ENCODE measurements around the gene SAMD13. TPM values are rescaled to one million over a fixed set of nuclear protein-coding genes. Genes with fewer than 3 reads are reported as not detected.
A peak's percentile ranks its signal among the peaks of the same experiment; 100 is the strongest.

Gene SAMD13
- polyA plus RNA-seq (2012; rRNA removed) = 1.3 and 1.9 TPM in 2 replicates
- polyA plus RNA-seq (2012; cell fraction: cytosol; rRNA removed) = 2.2 and 3.0 TPM in 2 replicates
- 0.23 and 0.46 TPM in 2 replicates for polyA plus RNA-seq (2012; cell fraction: nucleus; rRNA removed)

GRCh38 chr1:84301004-84301784 is at the start of gene SAMD13:
Gene SAMD13 (plus strand): TSS chr1:84301708. CDS start chr1:84303235, 1,527 bp downstream.
- peak within 1 kb of the TSS; percentile 47 to 51 for H3K4me3 ChIP-seq (ENCODE audit: low read depth in 2 of 2, low read length in 1 of 2)
- peak within 1 kb of the TSS; percentile 96 for H2AFZ ChIP-seq (ENCODE audit: low read depth)
- POLR2A ChIA-PET = interaction anchor here (1.3 kb wide), 1 partner anchor 224 kb away, joined by 5 read pairs; no protein-coding TSS in a partner anchor
- H3F3A ChIP-seq (replicated peaks; ENCODE audit: insufficient read depth) = peaks cover 11% of the 10 kb centered on the region
- H3K27me3 ChIP-seq (ENCODE audit: insufficient read depth) = no peaks in the 10 kb centered on the region
- H4K20me1 ChIP-seq (ENCODE audit: insufficient read depth) = no peaks in the 10 kb centered on the region
- H3K9me3 ChIP-seq = no peaks in the 10 kb centered on the region; the same call in 1 of the 2 replicates
- H3K4me2 ChIP-seq = peak within 1 kb of the TSS; percentile 75
- H3K9ac ChIP-seq = peak within 1 kb of the TSS; percentile 45; the same call in 1 of the 2 replicates
- H3K9me2 ChIP-seq = no peaks in the 10 kb centered on the region
- H3K36me3 ChIP-seq (replicated peaks in 1 of 2; ENCODE audit: control insufficient read depth in 1 of 2, insufficient read depth in 2 of 2, low read length in 1 of 2) = no peaks in the 10 kb centered on the region
- TF ChIP-seq TAF1 (IDR thresholded peaks at IDR 0.05; ENCODE audit: borderline replicate concordance, low read depth, low read length) (no peak), RCOR1 (IDR thresholded peaks at IDR 0.05; ENCODE audit: low read length) (peak; percentile 45; the same call in 1 of the 2 replicates), EP300 (IDR thresholded peaks at IDR 0.05; ENCODE audit: borderline replicate concordance in 1 of 2, low read depth in 1 of 2, low read length in 1 of 2) (0 out of 4 replicates have a peak, but pooled peaks of 1 of the 2 experiments have one; percentile 5), MEF2A (IDR thresholded peaks at IDR 0.05; ENCODE audit: borderline replicate concordance, low read depth) (no peak), POLR2AphosphoS5 (IDR thresholded peaks at IDR 0.05; ENCODE audit: low read depth, low read length) (peak; percentile 30; the same call in 1 of the 2 replicates), MXI1 (IDR thresholded peaks at IDR 0.05; ENCODE audit: low read depth, low read length) (no peak), TCF12 (IDR thresholded peaks at IDR 0.05) (no peak), CHD2 (IDR thresholded peaks at IDR 0.05; ENCODE audit: low read length, partially characterized antibody) (no peak), NFIC (IDR thresholded peaks at IDR 0.05; ENCODE audit: borderline replicate concordance) (peak; percentile 94), MAX (IDR thresholded peaks at IDR 0.05; ENCODE audit: low read depth) (0 out of 2 replicates have a peak, but pooled peaks have one; percentile 62), YY1 (IDR thresholded peaks at IDR 0.05; ENCODE audit: low read depth) (peak; percentile 91), RXRA (IDR thresholded peaks at IDR 0.05; ENCODE audit: borderline replicate concordance, low read depth) (no peak)
- 20% methylated on average over 5 of the region's 5 CpGs for WGBS (ENCODE audit: low lambda C conversion rate)
- H3K79me2 ChIP-seq (ENCODE audit: insufficient read depth) = no peaks in the 10 kb centered on the region
- H3K4me1 ChIP-seq (ENCODE audit: control insufficient read depth in 1 of 2, insufficient read depth in 2 of 2, low read depth in 1 of 2, low read length in 1 of 2) = peaks cover 17 to 18% of the 10 kb centered on the region in 2 experiments; a peak in 3 of 4 replicates
- peak within 1 kb of the TSS; percentile 67 to 94 for H3K27ac ChIP-seq (ENCODE audit: low read depth in 2 of 2, low read length in 1 of 2)
- DNase-seq = peak; percentile 51
- CTCF ChIA-PET = interaction anchor here (1.0 to 2.4 kb wide), 4 partner anchors 11 to 452 kb away, joined by 3 to 14 read pairs (median 7); no protein-coding TSS in a partner anchor

- no peak overlapping the region for H3K4me2 ChIP-seq
- H3K79me2 ChIP-seq (ENCODE audit: insufficient read depth) = no peaks in the 10 kb centered on the region
- H4K20me1 ChIP-seq (ENCODE audit: insufficient read depth) = no peaks in the 10 kb centered on the region
- no peaks in the 10 kb centered on the region for H3K27me3 ChIP-seq (ENCODE audit: insufficient read depth)
- 0 out of 2 replicates have a peak, but pooled peaks cover 7% of the 10 kb centered on the region for H3K9me3 ChIP-seq
- no peak overlapping the region for H3K4me3 ChIP-seq (ENCODE audit: low read depth in 2 of 2, low read length in 1 of 2)
- H3K4me1 ChIP-seq (ENCODE audit: control insufficient read depth in 1 of 2, insufficient read depth in 2 of 2, low read depth in 1 of 2, low read length in 1 of 2) = peaks cover 0 to 6% of the 10 kb centered on the region in 2 experiments; a peak in 2 of 4 replicates
- DNase-seq = no peak
- TF ChIP-seq YY1 (IDR thresholded peaks at IDR 0.05; ENCODE audit: low read depth) (no peak), MEF2A (IDR thresholded peaks at IDR 0.05; ENCODE audit: borderline replicate concordance, low read depth) (no peak), TAF1 (IDR thresholded peaks at IDR 0.05; ENCODE audit: borderline replicate concordance, low read depth, low read length) (no peak), RFX5 (IDR thresholded peaks at IDR 0.05; ENCODE audit: low read length) (no peak)
- H3F3A ChIP-seq (replicated peaks; ENCODE audit: insufficient read depth) = peaks cover 5% of the 10 kb centered on the region
- ChIA-PET CTCF (no interaction called here), POLR2A (no interaction called here)
- 78% methylated on average over 2 of the region's 2 CpGs for WGBS (ENCODE audit: low lambda C conversion rate)
- peak overlapping the region in 1 of 2 experiments; percentile 79; a peak in 2 of 4 replicates for H3K27ac ChIP-seq (ENCODE audit: low read depth in 2 of 2, low read length in 1 of 2)
- H3K9me2 ChIP-seq = no peaks in the 10 kb centered on the region
- H3K36me3 ChIP-seq (replicated peaks in 1 of 2; ENCODE audit: control insufficient read depth in 1 of 2, insufficient read depth in 2 of 2, low read length in 1 of 2) = no peaks in the 10 kb centered on the region
- no peak overlapping the region for H2AFZ ChIP-seq (ENCODE audit: low read depth)
- no peak overlapping the region for H3K9ac ChIP-seq
Observed at GRCh38 chr1:84253036-84253435, 48.5 kb upstream of the SAMD13 start.

Measured in SK-N-SH (cell line).